ENCODE results near the gene GPHN.
A peak's percentile ranks its signal among the peaks of the same experiment; 100 is the strongest.
"Not testable (repeated sequence)": the region's sequence is repeated elsewhere in the genome, so short reads cannot be mapped to it uniquely, and the experiment has no call there.

GPHN gene

GRCh38 chr14:66503532-66503931, 4.4 kb upstream of the GPHN start:
- no peak for DNase-seq

GRCh38 chr14:66507181-66507721, 696 bp upstream of the GPHN start:
- no peak for DNase-seq

- no peak for DNase-seq
Observed at GRCh38 chr14:66508547-66508845, 549 bp downstream of the GPHN start.

- peak; percentile 49 for DNase-seq
Observed at GRCh38 chr14:66508846-66509621, 1.1 kb downstream of the GPHN start.

GRCh38 chr14:66509874-66510273, 1.9 kb downstream of the GPHN start:
- no peak for DNase-seq

GRCh38 chr14:66511849-66512248, 3.9 kb downstream of the GPHN start:
- no peak for DNase-seq

GRCh38 chr14:66514213-66514612, 6.3 kb downstream of the GPHN start:
- DNase-seq = no peak

- DNase-seq = no peak
Observed at GRCh38 chr14:66530526-66530925, 22.6 kb downstream of the GPHN start.

GRCh38 chr14:66539034-66539433, 31.1 kb downstream of the GPHN start:
- no peak for DNase-seq

- no peak for DNase-seq
Observed at GRCh38 chr14:66540038-66540437, 32.1 kb downstream of the GPHN start.

- DNase-seq = no peak
Observed at GRCh38 chr14:66541627-66542026, 33.7 kb downstream of the GPHN start.

GRCh38 chr14:66543996-66544395, 36.0 kb downstream of the GPHN start:
- no peak for DNase-seq

- DNase-seq = not testable (repeated sequence)
Observed at GRCh38 chr14:66545191-66545590, 37.2 kb downstream of the GPHN start.

- DNase-seq = not testable (repeated sequence)
Observed at GRCh38 chr14:66545751-66546150, 37.8 kb downstream of the GPHN start.

GRCh38 chr14:66563731-66564130, 55.8 kb downstream of the GPHN start:
- DNase-seq = no peak

GRCh38 chr14:66568220-66568619, 60.3 kb downstream of the GPHN start:
- DNase-seq = no peak

- no peak for DNase-seq
Observed at GRCh38 chr14:66572826-66573225, 64.9 kb downstream of the GPHN start.

GRCh38 chr14:66575014-66575413, 67.1 kb downstream of the GPHN start:
- DNase-seq = no peak

GRCh38 chr14:66575939-66576338, 68.0 kb downstream of the GPHN start:
- no peak for DNase-seq

- DNase-seq = not testable (repeated sequence)
Observed at GRCh38 chr14:66587753-66588152, 79.8 kb downstream of the GPHN start.

GRCh38 chr14:66595394-66595793, 87.4 kb downstream of the GPHN start:
- DNase-seq = no peak

GRCh38 chr14:66596241-66596985, 88.5 kb downstream of the GPHN start:
- no peak for DNase-seq

GRCh38 chr14:66600416-66600815, 92.5 kb downstream of the GPHN start:
- no peak for DNase-seq

- DNase-seq = no peak
Observed at GRCh38 chr14:66601932-66602578, 94.1 kb downstream of the GPHN start.
